ENCODE data around the gene DGKI. TPM values are rescaled to one million over a fixed set of nuclear protein-coding genes. Genes with fewer than 3 reads are reported as not detected.

The DGKI gene
- total and polyA plus RNA-seq, 2 donors (not counting 1 experiment from before 2014, with no cell fraction given): not detected

DNA sequence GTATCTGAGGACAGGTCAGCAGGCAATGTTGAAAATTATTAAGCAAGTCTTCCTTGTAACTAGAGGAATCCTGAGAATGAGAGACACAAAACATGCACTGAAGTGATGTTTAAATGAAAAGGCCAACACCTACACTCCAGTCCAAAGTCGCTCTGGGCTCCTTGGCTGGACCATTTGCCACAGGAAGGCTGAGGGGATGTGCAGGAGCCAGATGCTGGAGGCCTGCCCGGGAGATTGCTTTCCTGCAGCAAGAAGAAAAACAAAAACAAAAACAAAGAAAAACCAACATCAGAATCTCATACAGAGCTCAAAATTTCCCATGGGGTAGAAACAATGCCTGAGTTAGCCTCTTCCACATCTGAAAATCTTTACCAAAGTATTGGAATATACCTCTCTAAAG, 157.0 kb downstream of the DGKI start:
- CTCF ChIA-PET: no interaction called here

More for the DNA sequence above, 157.0 kb downstream of the DGKI start:
- Histone ChIP-seq H3K27me3 (replicated peaks in 1 of 4; ENCODE audit: control extremely low read depth in 1 of 4, control insufficient read depth in 3 of 4, insufficient read depth in 4 of 4, low read length in 3 of 4) (peaks cover 0 to 4% (median 0%) of the 10 kb centered on the region in 4 experiments), H3K9ac (ENCODE audit: low read length) (no peak overlapping the region), H4K20me1 (ENCODE audit: control insufficient read depth, insufficient read depth, low read length, poor library complexity, severe bottlenecking) (no peaks in the 10 kb centered on the region), H3K79me2 (ENCODE audit: control insufficient read depth, insufficient read depth, low read length) (no peaks in the 10 kb centered on the region), H2AFZ (ENCODE audit: insufficient read depth, low read depth, low read length, poor library complexity, severe bottlenecking) (no peak overlapping the region), H3K4me1 (ENCODE audit: control insufficient read depth in 2 of 2, insufficient read depth in 2 of 2, low read length in 2 of 2) (no peaks in the 10 kb centered on the region), H3K27ac (ENCODE audit: low read length in 2 of 2) (no peak overlapping the region), H3K36me3 (replicated peaks in 1 of 2; ENCODE audit: control extremely low read depth in 1 of 2, control insufficient read depth in 1 of 2, extremely low read depth in 1 of 2, insufficient read depth in 2 of 2, low read length in 1 of 2) (no peaks in the 10 kb centered on the region), H3K4me3 (ENCODE audit: control extremely low read depth in 1 of 5, extremely low read depth in 1 of 5, insufficient read depth in 1 of 5, low read depth in 2 of 5, low read length in 4 of 5) (no peak overlapping the region), H3K4me2 (replicated peaks; ENCODE audit: low read depth, low read length, poor library complexity, severe bottlenecking) (no peak overlapping the region), H3K9me3 (ENCODE audit: control extremely low read depth in 1 of 3, control insufficient read depth in 2 of 3, insufficient read depth in 1 of 3, low read length in 2 of 3) (no peaks in the 10 kb centered on the region)
- ATAC-seq (ENCODE audit: low read depth) (no peak), DNase-seq (no peak)
- H3K27ac Mint-ChIP-seq: no peak overlapping the region
- intact Hi-C loops (cut with micrococcal nuclease): no loop called here
- TF ChIP-seq CTCF (IDR thresholded peaks at IDR 0.05) (no peak), EZH2 (IDR thresholded peaks at IDR 0.05; ENCODE audit: borderline replicate concordance, insufficient read depth, low read depth, low read length, poor library complexity, severe bottlenecking) (no peak)
- H3K9me3 Mint-ChIP-seq (ENCODE audit: insufficient read depth): no peaks in the 10 kb centered on the region
- H3K4me3 Mint-ChIP-seq: no peak overlapping the region
- peaks cover 10% of the 10 kb centered on the region for H3K27me3 Mint-ChIP-seq
- 60% methylated on average over 1 of the region's 2 CpGs for WGBS (ENCODE audit: insufficient coverage)
- no peaks in the 10 kb centered on the region for H3K4me1 Mint-ChIP-seq
- POLR2A ChIA-PET: no interaction called here

Data from B cell (primary cell).